HG03159 (cell line): ENCODE data around the gene MTIF3.
"Not testable (repeated sequence)": the region's sequence is repeated elsewhere in the genome, so short reads cannot be mapped to it uniquely, and the experiment has no call there.

Source experiments
- ATAC-seq: cut with Tn5 transposase; IDR thresholded peaks from one replicate; pipeline ENCODE4 v1.9.1; 2021; ENCODE audit warnings: mild to moderate bottlenecking, moderate library complexity; ENCODE audit not compliant: unreplicated experiment

MTIF3 gene

DNA sequence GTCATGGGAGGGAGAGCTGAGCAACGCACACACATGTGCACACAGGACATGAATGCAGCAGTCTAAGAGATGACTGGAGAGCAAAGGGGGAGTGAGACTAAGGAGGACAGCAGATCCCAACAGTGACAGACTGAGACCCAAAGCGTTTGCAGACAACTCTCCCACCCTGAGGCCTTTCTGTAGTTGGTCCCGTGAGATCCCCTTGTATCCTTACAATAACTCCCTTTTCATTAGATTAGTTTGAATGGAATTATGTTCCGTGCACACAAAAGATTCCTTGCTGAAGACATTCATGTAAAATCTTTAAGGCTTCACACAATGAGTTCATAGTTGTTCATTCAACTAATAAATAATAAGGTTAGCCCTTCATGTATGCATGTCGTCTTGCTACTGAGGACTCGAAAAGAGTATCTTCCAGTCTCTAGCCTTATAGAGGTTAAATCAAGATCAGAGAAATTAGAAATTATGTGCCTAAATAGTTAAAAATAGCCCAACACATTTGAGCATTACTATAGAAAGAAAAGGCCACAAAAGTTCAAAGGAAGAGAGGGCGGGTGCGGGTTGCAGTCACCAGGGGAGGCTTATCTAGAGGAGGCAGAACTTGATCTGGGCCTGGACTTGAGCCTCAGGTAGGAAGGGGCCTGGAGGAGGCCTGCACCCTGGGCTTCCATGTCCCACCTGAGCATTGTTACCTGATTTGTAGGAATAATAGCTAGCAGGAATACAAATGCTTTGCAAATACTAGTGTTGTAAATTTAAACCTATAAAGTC, 29.1 kb downstream of the MTIF3 start:
- no peak for ATAC-seq

DNA sequence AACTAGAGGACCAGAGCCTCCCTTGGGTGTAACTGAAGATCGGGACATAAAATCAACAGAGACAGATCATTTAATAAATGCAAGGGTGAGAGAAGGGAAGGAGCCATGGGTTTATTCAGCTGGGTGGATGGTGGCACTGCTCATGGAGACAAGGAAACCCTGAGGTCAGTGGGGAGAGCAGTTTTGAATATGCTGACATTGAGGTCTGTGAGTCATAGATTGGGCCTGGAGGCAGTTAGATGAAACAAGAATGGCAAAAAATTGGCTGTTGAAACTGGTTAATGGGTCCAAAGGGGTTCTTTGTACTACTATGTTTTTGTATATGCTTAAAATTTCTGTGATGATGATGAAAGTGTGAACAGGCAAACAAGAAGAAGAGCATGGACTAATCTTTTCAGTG, 31.0 kb downstream of the MTIF3 start:
- ATAC-seq: no peak

DNA sequence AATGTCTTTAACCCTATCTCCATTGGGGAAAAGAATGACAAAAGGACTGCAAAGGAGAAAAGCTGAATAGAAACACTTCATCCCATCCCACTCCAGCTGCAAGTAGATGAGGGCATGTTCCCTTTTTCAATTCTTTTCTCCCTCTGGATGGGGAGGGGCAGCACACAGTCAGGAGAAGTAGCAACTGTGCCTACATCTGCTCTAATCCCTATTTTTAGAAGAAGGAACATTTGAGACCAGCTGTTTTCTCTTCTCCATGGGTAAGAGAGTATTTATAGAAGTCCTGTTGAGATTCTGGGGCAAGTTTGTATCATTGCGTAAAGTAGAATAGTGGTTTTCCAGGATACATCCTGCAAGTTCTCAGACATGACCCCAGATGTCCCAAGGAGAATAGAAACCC, 35.2 kb downstream of the MTIF3 start:
- no peak for ATAC-seq

DNA sequence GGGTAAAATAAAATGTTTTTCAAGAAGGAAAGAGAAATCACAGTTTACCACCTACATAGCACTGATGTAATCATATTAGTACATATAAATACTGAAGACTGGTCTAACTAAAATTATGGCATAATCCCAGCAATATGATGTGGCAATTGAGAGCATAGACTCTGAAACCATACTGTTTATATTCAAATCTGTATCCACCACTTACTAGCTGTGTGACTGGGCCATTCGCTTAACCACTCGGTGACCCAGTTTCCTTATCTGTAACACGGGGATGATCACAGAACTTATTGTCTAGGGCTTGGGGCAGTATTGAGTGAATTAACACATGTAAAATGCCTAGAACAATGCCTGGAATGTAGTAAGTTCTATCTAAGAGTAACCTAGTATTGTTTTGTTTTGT, 39.0 kb downstream of the MTIF3 start:
- ATAC-seq: no peak

DNA sequence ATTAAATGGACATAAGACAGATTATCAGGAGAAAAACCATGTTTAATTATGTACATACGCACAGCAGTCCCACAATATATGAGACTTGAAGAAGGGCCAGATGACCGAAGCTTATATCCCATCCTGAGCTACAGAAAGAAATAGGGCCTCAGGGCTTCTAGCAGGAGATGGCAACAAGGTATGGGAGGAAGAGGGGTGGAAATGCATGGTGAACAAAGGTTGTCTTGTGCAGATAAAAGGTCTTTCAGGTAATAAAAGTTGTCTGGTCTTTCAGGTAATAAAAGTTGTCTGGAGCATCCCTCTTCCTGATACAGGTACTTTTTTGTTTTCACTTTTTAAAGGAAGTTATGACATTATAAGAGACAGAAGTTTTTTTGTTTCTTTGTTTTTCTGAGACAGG, 41.4 kb downstream of the MTIF3 start:
- ATAC-seq: no peak

DNA sequence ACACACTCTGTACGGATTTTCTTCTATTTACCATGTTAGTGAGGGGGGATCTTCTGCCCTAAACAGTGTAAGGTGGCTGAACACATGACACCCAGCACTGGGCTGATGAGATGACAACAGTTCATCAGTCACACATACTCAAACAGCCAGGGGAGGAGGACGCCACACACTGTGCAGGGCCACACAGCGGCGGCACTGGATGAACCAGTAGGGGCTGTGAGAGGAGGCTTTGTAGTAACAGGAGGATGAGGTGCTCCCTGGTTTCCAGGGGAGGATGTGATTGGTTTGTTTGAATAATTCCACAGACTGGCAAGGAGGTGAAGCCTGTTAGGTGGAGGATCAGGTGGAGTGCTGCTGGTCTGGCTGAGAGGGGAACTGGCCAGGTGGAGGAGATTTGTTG, 42.3 kb downstream of the MTIF3 start:
- ATAC-seq: no peak

DNA sequence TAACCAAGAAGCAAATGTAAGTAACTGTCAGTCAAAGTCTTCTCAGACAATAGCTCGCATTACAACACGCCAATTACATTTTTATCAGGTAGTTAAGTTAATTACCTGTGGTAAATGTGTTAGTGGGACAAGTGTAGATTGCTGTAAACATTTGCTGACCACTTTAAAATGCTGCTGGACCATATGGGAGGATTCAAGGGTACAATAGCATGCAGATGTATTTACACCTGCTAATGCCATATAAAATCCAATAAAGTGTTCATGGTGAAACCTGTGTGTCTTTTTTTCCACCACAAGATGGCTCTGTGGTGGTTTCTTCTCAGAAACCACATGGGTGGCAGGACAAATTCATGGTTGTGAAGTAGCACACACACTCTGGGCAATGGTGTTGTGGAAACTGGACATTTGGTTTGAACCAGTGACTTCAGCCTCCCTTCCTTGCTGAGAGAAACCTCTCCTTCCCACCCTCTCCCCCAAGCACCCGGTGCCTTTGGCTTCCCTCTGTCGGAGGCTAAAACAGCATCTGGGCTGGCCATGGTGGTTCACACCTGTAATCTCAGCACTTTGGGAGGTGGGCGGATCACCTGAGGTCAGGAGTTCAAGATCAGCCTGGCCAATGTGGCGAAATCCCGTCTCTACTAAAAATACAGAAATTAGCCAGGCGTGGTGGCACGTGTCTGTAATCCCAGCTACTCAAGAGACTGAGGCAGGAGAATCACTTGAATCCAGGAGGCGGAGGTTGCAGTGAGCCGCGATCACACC, 44.0 kb downstream of the MTIF3 start:
- ATAC-seq: no peak

DNA sequence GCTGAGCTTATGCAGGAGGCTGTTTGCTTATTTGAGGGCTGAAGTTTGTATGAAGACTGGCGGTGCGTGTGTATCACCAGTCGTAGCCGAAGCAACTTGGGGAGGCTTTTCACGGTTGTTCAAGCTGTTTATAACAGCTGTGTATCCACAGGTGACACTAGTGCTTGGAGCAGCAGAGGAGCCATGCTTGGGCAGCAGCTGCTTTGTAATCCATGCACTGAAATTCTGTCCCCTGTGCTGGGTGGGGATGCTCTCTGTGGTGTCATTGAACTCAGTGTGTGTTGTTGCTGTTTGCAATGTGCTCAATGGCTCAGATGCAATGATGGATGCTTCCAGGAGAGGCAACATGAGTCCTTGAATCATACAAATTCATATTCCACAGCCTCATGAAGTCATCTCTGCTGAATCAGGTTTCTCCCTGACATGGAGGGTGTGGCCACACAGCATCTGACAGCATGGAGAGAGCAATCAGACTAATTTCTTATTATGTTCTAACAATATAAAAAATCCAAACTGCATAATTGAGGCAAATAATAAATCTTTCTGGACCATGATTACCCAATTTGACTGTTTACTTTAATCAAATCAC, 44.7 kb downstream of the MTIF3 start:
- no peak for ATAC-seq

DNA sequence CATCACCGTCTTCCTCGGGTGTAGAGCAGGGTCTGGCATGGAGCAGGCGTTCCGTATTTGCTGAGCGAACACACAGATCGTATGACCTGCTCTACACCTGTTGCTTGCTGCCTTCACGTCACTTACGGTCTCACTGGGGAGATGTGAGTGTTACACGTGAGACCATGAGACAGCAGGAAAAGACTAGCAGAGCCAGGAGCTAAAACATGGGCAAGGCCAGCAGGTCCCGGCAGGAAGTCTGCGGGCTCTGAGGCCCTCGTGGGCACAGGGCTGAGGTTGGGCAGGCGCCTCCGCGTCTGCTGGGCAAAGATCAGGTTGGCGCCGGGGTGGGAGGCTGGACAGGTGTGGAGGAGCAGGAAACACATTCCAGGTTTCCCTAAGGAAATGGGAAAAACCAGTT, 45.7 kb downstream of the MTIF3 start:
- ATAC-seq: no peak

DNA sequence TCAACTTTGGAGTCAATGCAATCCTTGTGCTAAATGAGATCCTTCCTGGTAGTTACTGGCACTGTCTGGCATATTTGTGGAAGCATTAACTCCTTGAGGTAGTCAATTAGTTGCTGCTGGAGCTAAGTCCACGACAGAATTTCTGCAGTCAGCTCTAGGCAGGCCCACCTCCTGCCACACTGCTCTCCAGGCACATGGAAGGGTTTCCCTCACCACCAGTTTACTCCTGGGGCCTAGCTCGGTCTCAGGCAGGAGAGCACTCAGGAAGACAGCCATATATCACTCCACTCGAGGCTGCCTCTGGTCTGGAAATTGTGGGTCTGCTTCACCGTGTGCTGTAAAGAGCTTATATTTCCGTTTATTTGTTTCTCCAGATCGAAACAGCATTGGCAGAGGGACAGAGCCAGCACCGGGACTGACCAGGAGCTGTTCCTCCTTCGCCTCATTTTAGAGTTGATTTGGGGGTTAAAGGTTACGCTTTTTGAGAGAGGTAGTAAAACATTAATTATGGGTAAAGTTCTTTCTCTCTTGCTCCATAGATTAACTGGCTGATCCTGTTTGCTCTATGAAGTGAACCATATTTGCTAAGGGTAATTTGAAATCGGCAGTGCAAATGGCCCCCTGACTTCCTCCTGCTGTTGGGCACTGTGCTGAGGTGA, 46.5 kb downstream of the MTIF3 start:
- no peak for ATAC-seq

DNA sequence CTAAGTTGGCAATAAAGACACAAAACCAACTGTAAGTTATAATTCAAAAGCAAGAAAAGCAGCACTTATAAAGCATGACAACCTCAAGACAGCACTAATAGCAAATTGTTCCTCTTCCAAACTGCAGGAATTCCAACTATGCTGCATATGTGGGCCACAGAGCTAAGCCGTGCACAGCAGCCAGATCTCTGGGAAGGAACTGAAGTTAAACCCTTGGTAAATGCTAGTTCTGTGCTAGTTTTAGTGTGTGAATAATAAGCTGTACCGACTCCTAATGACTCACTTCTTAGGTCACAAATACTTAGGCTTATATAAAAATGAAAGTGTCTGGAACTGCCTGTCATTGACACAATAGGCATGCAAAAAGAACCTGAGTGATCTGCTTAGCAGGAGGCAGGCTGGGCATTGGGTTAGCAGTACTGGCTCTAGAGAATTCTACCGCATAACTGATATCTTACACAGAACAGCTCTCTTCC, 47.1 kb downstream of the MTIF3 start:
- ATAC-seq: no peak

DNA sequence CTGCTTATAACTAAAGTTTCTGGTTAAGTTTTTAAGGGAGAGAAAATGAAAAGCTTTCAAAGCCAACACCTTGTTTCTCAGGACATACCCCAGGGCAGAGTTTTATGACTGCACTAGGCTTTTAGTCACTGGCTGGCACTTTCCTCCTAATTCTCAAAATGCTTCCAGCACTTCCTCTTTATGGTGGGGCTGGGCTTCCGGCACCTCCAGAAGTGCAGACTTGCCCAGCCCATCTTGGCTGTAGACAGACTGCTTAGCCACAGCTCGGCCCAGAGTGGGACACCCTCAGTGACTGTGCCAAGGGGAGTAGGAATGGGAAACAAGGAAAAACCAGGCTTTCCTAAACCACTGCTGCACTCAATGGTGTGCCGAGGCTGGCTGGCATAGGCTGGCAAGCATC, 49.2 kb downstream of the MTIF3 start:
- ATAC-seq: no peak

DNA sequence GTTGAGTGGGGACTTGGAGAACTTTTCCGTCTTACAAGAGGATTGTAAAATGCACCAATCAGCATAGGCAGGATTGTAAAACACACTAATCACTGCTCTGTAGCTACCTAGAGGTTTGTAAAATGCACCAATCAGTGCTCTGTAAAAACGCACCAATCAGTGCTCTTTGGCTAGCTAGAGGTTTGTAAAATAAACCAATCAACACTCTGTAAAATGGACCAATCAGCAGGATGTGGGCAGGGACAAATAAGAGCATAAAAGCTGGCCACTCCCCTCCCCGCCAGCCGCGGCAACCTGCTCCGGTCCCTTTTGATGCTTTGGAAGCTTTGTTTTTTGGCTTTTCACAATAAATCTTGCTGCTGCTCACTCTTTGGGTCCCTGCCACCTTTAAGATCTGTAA, 50.0 kb downstream of the MTIF3 start:
- ATAC-seq: not testable (repeated sequence)

DNA sequence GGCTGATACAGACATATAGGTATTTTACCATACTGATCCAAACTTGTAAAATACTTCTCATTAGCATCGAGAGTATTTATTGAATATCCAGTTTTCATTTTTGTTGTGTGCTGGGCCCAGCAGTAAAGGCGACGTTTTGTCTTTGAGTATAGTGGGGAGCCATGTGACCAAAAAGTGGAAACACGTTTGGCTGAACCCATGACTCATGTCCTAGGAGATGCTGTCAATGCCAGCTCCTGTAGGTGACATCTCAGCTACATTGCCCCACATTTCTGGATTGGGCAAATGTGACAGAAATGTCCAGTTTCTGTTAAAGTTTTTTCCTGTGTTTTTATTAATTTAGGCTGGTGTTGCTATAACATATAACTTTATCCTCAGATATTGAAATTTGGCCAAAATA, 52.0 kb downstream of the MTIF3 start:
- ATAC-seq: no peak

DNA sequence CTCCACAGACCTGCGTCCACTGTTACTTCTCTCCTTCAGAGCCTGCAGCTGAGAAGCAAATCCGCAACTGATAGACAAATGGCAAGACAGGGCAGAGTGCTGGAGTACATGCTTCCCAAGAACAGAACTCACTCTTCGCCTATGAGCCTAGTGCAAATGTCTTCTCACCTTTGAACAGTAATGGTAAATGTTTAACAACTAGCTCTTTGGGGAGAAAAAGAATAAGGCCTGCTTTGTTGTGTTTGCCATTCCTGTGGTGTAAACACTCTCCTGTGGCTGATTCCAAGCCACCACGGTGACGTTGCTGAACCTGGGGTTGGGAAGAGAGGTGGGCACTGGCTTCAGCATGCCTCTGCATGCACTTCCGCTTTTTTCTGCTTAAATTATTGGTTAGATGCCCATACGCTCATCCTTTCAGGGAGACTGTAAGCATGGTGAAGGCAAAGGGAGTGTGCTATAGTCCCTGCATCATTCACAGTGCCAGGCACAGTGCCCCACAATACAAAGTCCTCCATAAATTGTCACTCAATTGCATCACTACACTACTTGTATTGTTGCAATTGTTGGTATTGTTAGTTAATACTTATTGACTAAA, 54.0 kb downstream of the MTIF3 start:
- ATAC-seq: no peak

DNA sequence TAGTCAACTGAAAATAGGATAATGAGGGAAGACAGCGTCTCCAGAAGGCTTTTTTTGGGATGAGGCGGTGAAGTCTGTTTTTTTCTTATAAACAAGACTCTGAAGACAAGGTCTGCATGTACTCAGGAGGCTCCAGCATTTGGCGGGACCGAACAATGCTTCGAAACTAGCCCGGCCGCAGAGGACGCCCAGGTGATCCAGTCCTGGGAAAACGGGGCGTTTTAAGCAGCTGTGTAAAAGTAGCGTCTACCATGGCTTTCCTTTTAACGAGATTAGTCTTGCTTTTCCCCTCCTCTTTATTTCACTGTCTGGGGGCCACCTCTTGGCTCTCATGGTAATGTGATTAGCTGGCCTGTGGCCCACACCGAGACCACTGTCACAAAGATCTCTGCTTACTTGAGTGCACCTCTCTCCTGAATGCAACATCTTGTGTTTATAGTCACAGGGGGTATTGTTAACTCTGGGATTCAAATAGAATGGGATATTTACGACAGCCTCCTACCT, 55.3 kb downstream of the MTIF3 start:
- no peak for ATAC-seq

DNA sequence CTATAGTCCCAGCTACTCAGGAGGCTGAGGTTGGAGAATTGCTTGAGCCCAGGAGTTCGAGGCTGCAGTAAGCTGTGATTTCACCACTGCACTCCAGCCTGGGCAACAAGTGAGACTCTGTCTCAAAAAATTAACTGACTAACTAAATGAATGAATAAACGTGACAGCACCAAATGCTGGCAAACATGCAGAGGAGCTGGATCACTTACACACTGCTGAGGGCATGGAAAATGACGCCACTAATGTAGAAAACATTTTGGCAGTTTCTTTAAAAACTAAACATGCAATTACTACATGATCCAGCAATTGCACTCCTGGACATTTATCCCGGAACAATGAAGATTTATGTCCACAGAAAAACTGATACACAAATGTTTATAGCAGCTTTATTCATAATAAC, 57.3 kb downstream of the MTIF3 start:
- ATAC-seq: no peak

DNA sequence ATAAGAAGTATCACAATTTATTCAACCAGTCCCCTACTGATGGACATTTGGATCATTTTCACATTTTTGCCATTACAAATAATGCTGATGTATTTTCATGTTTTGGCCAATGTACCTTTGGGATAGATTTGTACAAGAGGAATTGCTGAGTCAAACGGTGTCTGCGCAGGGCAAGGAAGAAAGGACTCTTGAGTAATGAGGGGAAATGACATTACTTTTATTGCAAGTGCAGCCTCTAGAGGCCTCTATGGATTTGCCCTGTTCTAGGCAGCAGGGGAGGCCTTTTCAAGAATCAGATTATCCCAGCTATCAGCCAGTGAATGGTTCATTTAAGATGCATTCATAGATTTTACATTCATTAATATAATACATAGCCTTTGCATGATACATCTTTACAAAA, 58.9 kb downstream of the MTIF3 start:
- no peak for ATAC-seq

DNA sequence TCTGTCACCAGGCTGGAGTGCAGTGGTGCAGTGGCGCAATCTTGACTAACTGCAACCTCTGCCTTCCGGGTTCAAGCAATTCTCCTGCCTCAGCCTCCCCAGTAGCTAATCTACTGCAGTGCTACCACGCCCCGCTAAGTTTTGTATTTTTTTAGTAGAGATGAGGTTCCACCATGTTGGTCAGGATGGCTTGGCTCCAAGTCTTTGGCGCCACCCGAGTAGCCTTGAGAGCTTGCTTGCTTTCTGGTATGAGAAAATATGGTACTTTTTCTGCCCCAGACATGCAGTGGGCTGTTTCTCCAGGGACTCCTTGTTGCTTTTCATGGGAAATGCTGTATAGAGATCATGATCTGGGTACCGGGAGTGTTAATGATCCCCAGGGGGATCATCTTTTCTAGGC, 60.5 kb downstream of the MTIF3 start:
- ATAC-seq: no peak

DNA sequence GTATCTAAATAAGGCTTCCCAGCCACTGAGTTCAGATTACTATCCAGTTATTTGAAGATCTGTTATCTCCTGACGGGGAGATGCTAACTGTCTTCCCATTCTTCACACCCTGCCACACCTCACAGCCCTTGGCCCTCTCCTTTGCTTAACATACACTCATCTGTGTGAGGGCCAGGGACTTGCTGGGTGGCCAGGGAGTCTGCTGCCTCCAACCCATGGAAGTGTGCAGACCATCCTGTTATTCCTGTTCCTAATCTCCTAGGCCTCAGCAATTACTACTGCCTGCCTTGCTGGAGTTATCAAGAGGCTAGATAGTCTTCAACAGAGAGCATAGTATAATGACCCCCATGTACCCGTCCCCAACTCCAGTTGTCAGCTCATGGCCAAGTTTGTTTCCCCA, 62.1 kb downstream of the MTIF3 start:
- ATAC-seq: no peak
